H9 (cell line): ENCODE measurements around the gene CD300E. TPM values are rescaled to one million over a fixed set of nuclear protein-coding genes. Genes with fewer than 3 reads are reported as not detected.

Source experiments
- DNase-seq: peaks from one replicate; pipeline ENCODE4 v3.0.0-alpha.2; 2017
- H2AFZ ChIP-seq: one replicate; pipeline ENCODE4 v1.6.1; 2013; ENCODE audit warnings: mild to moderate bottlenecking, low read length, control low read depth, moderate library complexity
- H2AK5ac ChIP-seq: 2 replicates; pipeline ENCODE4 v1.6.1; 2013; ENCODE audit warnings: low read length, control low read depth, mixed read lengths; ENCODE audit not compliant: insufficient read length
- H2BK120ac ChIP-seq: one replicate; pipeline ENCODE4 v1.6.1; 2013; ENCODE audit warnings: low read depth, mild to moderate bottlenecking, low read length, control low read depth, inconsistent platforms; ENCODE audit not compliant: poor library complexity, severe bottlenecking
- H2BK12ac ChIP-seq: 2 replicates; pipeline ENCODE4 v1.6.1; 2013; ENCODE audit warnings: low read length, control low read depth, mixed read lengths, low read depth; ENCODE audit not compliant: insufficient read length
- H2BK15ac ChIP-seq: 2 replicates; pipeline ENCODE4 v1.6.1; 2013; ENCODE audit warnings: low read depth, low read length, control low read depth
- H2BK20ac ChIP-seq: one replicate; pipeline ENCODE4 v1.6.1; 2013; ENCODE audit warnings: low read depth, mild to moderate bottlenecking, low read length, control low read depth, inconsistent platforms; ENCODE audit not compliant: poor library complexity, severe bottlenecking
- H2BK5ac ChIP-seq: 2 replicates; pipeline ENCODE4 v1.6.1; 2013; ENCODE audit warnings: low read length, control low read depth, mixed read lengths; ENCODE audit not compliant: insufficient read length
- H3K14ac ChIP-seq: 2 replicates; pipeline ENCODE4 v1.6.1; 2013; ENCODE audit warnings: low read length, control low read depth; ENCODE audit not compliant: insufficient read depth
- H3K18ac ChIP-seq: 2 replicates; pipeline ENCODE4 v1.6.1; 2013; ENCODE audit warnings: low read depth, mild to moderate bottlenecking, mixed read lengths, low read length, control low read depth; ENCODE audit not compliant: insufficient read length
- H3K23ac ChIP-seq: 2 replicates; pipeline ENCODE4 v1.6.1; 2013; ENCODE audit warnings: low read length, control low read depth, mixed read lengths, low read depth; ENCODE audit not compliant: insufficient read length
- H3K23me2 ChIP-seq: 2 replicates; pipeline ENCODE4 v1.6.1; 2013; ENCODE audit warnings: low read depth, mild to moderate bottlenecking, mixed read lengths, low read length, control low read depth; ENCODE audit not compliant: insufficient read length, poor library complexity, severe bottlenecking
- H3K27ac ChIP-seq: 2 replicates; pipeline ENCODE4 v1.5.1; 2013; ENCODE audit warnings: low read length, control low read depth, mixed read lengths, low read depth; ENCODE audit not compliant: insufficient read length
- H3K27me3 ChIP-seq: 2 replicates; pipeline ENCODE4 v1.6.1; 2013; ENCODE audit warnings: low read length, control low read depth, inconsistent platforms; ENCODE audit not compliant: insufficient read depth
- H3K4ac ChIP-seq: 2 replicates; pipeline ENCODE4 v1.6.1; 2013; ENCODE audit warnings: low read depth, mild to moderate bottlenecking, control low read depth, inconsistent platforms, low read length, moderate library complexity
- H3K4me1 ChIP-seq: 2 replicates; pipeline ENCODE4 v1.6.1; 2013; ENCODE audit warnings: low read length, control low read depth, inconsistent platforms; ENCODE audit not compliant: insufficient read depth
- H3K4me2 ChIP-seq: 2 replicates; pipeline ENCODE4 v1.6.1; 2013; ENCODE audit warnings: low read length, control low read depth, mixed read lengths; ENCODE audit not compliant: insufficient read length, insufficient read depth
- H3K56ac ChIP-seq: 2 replicates; pipeline ENCODE4 v1.6.1; 2013; ENCODE audit warnings: low read depth, mild to moderate bottlenecking, mixed read lengths, low read length, control low read depth; ENCODE audit not compliant: insufficient read length
- H3K79me1 ChIP-seq: 2 replicates; pipeline ENCODE4 v1.6.1; 2013; ENCODE audit warnings: low read depth, mild to moderate bottlenecking, moderate library complexity, low read length, control low read depth, inconsistent platforms; ENCODE audit not compliant: insufficient read depth, poor library complexity, severe bottlenecking
- H3K79me2 ChIP-seq: 2 replicates; pipeline ENCODE4 v1.6.1; 2013; ENCODE audit warnings: low read length, control low read depth, inconsistent platforms; ENCODE audit not compliant: insufficient read depth
- H3K9ac ChIP-seq: 2 replicates; pipeline ENCODE4 v1.6.1; 2013; ENCODE audit warnings: low read length, control low read depth, mixed read lengths; ENCODE audit not compliant: insufficient read length; ENCODE audit errors: extremely low read depth
- H3K9me3 ChIP-seq: one replicate; pipeline ENCODE4 v1.6.1; 2013; ENCODE audit warnings: low read depth, low read length, inconsistent platforms; ENCODE audit not compliant: control insufficient read depth
- H3T11ph ChIP-seq: one replicate; pipeline ENCODE4 v1.6.1; 2013; ENCODE audit warnings: mild to moderate bottlenecking, low read length, control low read depth, inconsistent platforms
- H4K20me1 ChIP-seq: one replicate; pipeline ENCODE4 v1.6.1; 2013; ENCODE audit not compliant: control insufficient read depth, insufficient read length, insufficient read depth
- H4K5ac ChIP-seq: 2 replicates; pipeline ENCODE4 v1.6.1; 2013; ENCODE audit warnings: low read depth, mild to moderate bottlenecking, mixed read lengths, low read length, control low read depth; ENCODE audit not compliant: insufficient read length
- H4K8ac ChIP-seq: replicated peaks from 2 replicates; pipeline ENCODE4 v1.6.1; 2013; ENCODE audit warnings: low read length, control low read depth, mixed read lengths, low read depth; ENCODE audit not compliant: insufficient read length
- H4K91ac ChIP-seq: 2 replicates; pipeline ENCODE4 v1.6.1; 2013; ENCODE audit warnings: low read depth, mild to moderate bottlenecking, moderate library complexity, mixed read lengths, low read length, control low read depth; ENCODE audit not compliant: insufficient read length
- H3K27ac Mint-ChIP-seq, 3 experiments: 2 replicates in 2 of 3; 3 replicates in 1 of 3; pipeline ENCODE4 v1.8.0; 2020 to 2021; ENCODE audit warnings: mixed read lengths in 3 of 3, mild to moderate bottlenecking in 1 of 3, moderate library complexity in 1 of 3
- H3K27me3 Mint-ChIP-seq: 2 replicates; pipeline ENCODE4 v1.8.0; 2021; ENCODE audit warnings: low read depth, mild to moderate bottlenecking, moderate library complexity, mixed read lengths
- H3K36me3 Mint-ChIP-seq, 3 experiments: 2 replicates in 2 of 3; 3 replicates in 1 of 3; pipeline ENCODE4 v1.8.0; 2020 to 2021; ENCODE audit warnings: low read depth in 3 of 3, mixed read lengths in 3 of 3; ENCODE audit not compliant: insufficient read depth in 1 of 3
- H3K4me1 Mint-ChIP-seq, 2 experiments: 2 replicates each; pipeline ENCODE4 v1.8.0; 2020; ENCODE audit warnings: mixed read lengths in 2 of 2
- H3K4me3 Mint-ChIP-seq, 2 experiments: 2 replicates in 1 of 2; 3 replicates in 1 of 2; pipeline ENCODE4 v1.8.0; 2020 to 2021; ENCODE audit warnings: mild to moderate bottlenecking in 2 of 2, mixed read lengths in 2 of 2, moderate library complexity in 1 of 2
- H3K9me3 Mint-ChIP-seq, 2 experiments: 2 replicates in 1 of 2; 3 replicates in 1 of 2; pipeline ENCODE4 v1.8.0; 2020; ENCODE audit warnings: mild to moderate bottlenecking in 2 of 2, mixed read lengths in 2 of 2, moderate library complexity in 1 of 2
- WGBS: extraction: QIAGEN DNeasy Blood & Tissue Kit; methylation state at CpG from one replicate; pipeline ENCODE4 v1.1.7; 2013; ENCODE audit warnings: missing lambda C conversion rate, low lambda C conversion rate, mixed read lengths; ENCODE audit not compliant: insufficient read length; ENCODE audit errors: extremely low coverage; 5-methylcytosine and 5-hydroxymethylcytosine counted together
- total RNA-seq: library from RNA; stranded (reverse); gene quantifications from 2 replicates; pipeline ENCODE4 v1.2.1, GENCODE V29; 2021
- TF ChIP-seq, protein P1 (sequence below): fragments of 200-600 bp; sonication (generic); conservative IDR thresholded peaks from 3 replicates; pipeline ENCODE4 v1.8.0; 2021; ENCODE audit warnings: antibody characterized with exemption, mild to moderate bottlenecking

The CD300E gene
- total RNA-seq, 1 experiment from 2014 or later: not detected

DNA sequence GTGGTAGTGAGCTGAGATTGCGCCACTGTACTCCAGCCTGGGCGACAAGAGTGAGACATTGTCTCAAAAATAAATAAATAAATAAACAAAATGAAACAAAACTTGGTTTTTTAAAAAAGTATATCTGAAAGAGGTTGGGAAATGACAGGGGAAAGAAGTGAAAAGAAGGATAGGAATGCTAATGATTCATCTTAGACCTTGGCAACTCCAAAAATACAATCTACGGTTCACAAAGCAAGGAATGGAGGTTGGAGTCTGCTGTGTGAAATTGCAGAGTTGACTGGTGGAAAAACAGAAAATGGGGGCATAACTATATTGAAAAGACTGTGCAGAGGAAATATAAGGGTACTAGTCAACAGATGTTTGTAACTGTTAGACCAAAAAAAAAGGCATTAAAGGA lies 40.0 kb upstream of the CD300E start:
- Histone ChIP-seq H2BK15ac (no peak overlapping the region), H3T11ph (no peak overlapping the region), H3K4ac (no peak overlapping the region), H3K23ac (no peak overlapping the region), H3K23me2 (no peaks in the 10 kb centered on the region), H3K27me3 (no peaks in the 10 kb centered on the region), H2BK12ac (no peak overlapping the region), H2AK5ac (no peak overlapping the region), H3K27ac (no peak overlapping the region), H4K91ac (no peak overlapping the region), H2BK5ac (no peak overlapping the region), H3K18ac (no peak overlapping the region), H2AFZ (no peak overlapping the region), H3K56ac (no peak overlapping the region), H3K9ac (no peak overlapping the region), H2BK120ac (no peak overlapping the region), H3K79me2 (no peaks in the 10 kb centered on the region), H4K8ac (no peak overlapping the region), H3K9me3 (no peaks in the 10 kb centered on the region), H3K4me1 (peaks cover 3% of the 10 kb centered on the region), H3K4me2 (no peak overlapping the region), H4K5ac (no peak overlapping the region), H3K79me1 (no peaks in the 10 kb centered on the region), H4K20me1 (no peaks in the 10 kb centered on the region), H2BK20ac (no peak overlapping the region), H3K14ac (no peak overlapping the region)
- no CpG with 5 or more reads among the region's 3 CpGs for WGBS
- Mint-ChIP-seq H3K4me1 (peaks cover 9 to 17% of the 10 kb centered on the region in 2 experiments), H3K27ac (no peak overlapping the region), H3K4me3 (no peak overlapping the region), H3K36me3 (no peaks in the 10 kb centered on the region), H3K9me3 (no peaks in the 10 kb centered on the region; a peak in 1 of 5 replicates), H3K27me3 (peaks cover 44% of the 10 kb centered on the region)
- TF ChIP-seq, protein P1, sequence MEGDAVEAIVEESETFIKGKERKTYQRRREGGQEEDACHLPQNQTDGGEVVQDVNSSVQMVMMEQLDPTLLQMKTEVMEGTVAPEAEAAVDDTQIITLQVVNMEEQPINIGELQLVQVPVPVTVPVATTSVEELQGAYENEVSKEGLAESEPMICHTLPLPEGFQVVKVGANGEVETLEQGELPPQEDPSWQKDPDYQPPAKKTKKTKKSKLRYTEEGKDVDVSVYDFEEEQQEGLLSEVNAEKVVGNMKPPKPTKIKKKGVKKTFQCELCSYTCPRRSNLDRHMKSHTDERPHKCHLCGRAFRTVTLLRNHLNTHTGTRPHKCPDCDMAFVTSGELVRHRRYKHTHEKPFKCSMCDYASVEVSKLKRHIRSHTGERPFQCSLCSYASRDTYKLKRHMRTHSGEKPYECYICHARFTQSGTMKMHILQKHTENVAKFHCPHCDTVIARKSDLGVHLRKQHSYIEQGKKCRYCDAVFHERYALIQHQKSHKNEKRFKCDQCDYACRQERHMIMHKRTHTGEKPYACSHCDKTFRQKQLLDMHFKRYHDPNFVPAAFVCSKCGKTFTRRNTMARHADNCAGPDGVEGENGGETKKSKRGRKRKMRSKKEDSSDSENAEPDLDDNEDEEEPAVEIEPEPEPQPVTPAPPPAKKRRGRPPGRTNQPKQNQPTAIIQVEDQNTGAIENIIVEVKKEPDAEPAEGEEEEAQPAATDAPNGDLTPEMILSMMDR: no peak
- no peak for DNase-seq
